IMR-90 (cell line): ENCODE results near the gene C14orf119. TPM values are rescaled to one million over a fixed set of nuclear protein-coding genes. Genes with fewer than 3 reads are reported as not detected.

ENCODE experiments used
- ATAC-seq: fragments of 200-7000 bp; cut with Tn5 transposase; 2 replicates; pipeline ENCODE4 v1.9.1; 2020; ENCODE audit warnings: low read depth, mild to moderate bottlenecking, moderate library complexity
- BruUV-seq: library from RNA; stranded (reverse); fragments of 400-500 nt; replicated peaks from 2 replicates; lab custom pipeline; 2021; lab: Mats Ljungman, UMichigan
- CTCF ChIA-PET: fragments of 300-600 bp; formaldehyde crosslinking; extraction: SDS; loops from one replicate; lab custom pipeline; 2021; ENCODE audit warnings: antibody characterized with exemption; lab: Yijun Ruan, JAX
- POLR2A ChIA-PET: fragments of 300-600 bp; sonication (Branson Sonifier 250); formaldehyde crosslinking; loops from one replicate; lab custom pipeline; 2022; ENCODE audit warnings: antibody characterized with exemption; ENCODE audit not compliant: unreplicated experiment; lab: Charles Lee
- DNase-seq: peaks from one replicate; pipeline ENCODE4 v3.0.0; 2013
- H2AFZ ChIP-seq: replicated peaks from 2 replicates; pipeline ENCODE3; 2013; ENCODE audit warnings: low read length, mild to moderate bottlenecking; ENCODE audit not compliant: poor library complexity
- H2AK5ac ChIP-seq: 2 replicates; pipeline ENCODE4 v1.6.1; 2013; ENCODE audit warnings: low read depth, low read length, inconsistent platforms
- H2AK9ac ChIP-seq: replicated peaks from 2 replicates; pipeline ENCODE3; 2013; ENCODE audit warnings: mild to moderate bottlenecking, low read depth, low read length, moderate library complexity; ENCODE audit not compliant: poor library complexity
- H2BK120ac ChIP-seq: 2 replicates; pipeline ENCODE4 v1.6.1; 2013; ENCODE audit warnings: low read depth, low read length, inconsistent platforms
- H2BK15ac ChIP-seq: 3 replicates; pipeline ENCODE4 v1.6.1; 2013; ENCODE audit warnings: low read depth, low read length, inconsistent platforms
- H2BK20ac ChIP-seq: 2 replicates; pipeline ENCODE4 v1.6.1; 2013; ENCODE audit warnings: low read depth, mild to moderate bottlenecking, inconsistent platforms, low read length, moderate library complexity
- H2BK5ac ChIP-seq: 2 replicates; pipeline ENCODE4 v1.6.1; 2013; ENCODE audit warnings: mild to moderate bottlenecking, low read depth, low read length, inconsistent platforms; ENCODE audit not compliant: poor library complexity, severe bottlenecking
- H3K14ac ChIP-seq: replicated peaks from 2 replicates; pipeline ENCODE4 v1.6.1; 2013; ENCODE audit warnings: low read depth, low read length, inconsistent platforms
- H3K18ac ChIP-seq: 2 replicates; pipeline ENCODE4 v1.6.1; 2013; ENCODE audit warnings: low read depth, low read length, control low read depth
- H3K23ac ChIP-seq: 2 replicates; pipeline ENCODE4 v1.6.1; 2013; ENCODE audit warnings: low read depth, low read length, inconsistent platforms
- H3K27ac ChIP-seq: 2 replicates; pipeline ENCODE4 v1.5.1; 2013; ENCODE audit warnings: mild to moderate bottlenecking, control low read depth, low read length; ENCODE audit not compliant: insufficient read depth
- H3K27me3 ChIP-seq: 2 replicates; pipeline ENCODE4 v1.6.1; 2013; ENCODE audit warnings: low read length; ENCODE audit not compliant: control insufficient read depth, insufficient read depth
- H3K36me3 ChIP-seq: 2 replicates; pipeline ENCODE4 v1.6.1; 2013; ENCODE audit warnings: low read length, mixed read lengths; ENCODE audit not compliant: control insufficient read depth, insufficient read depth
- H3K4ac ChIP-seq: 2 replicates; pipeline ENCODE4 v1.6.1; 2013; ENCODE audit warnings: low read depth, low read length, inconsistent platforms
- H3K4me1 ChIP-seq: 2 replicates; pipeline ENCODE4 v1.6.1; 2013; ENCODE audit warnings: low read length, mixed read lengths; ENCODE audit not compliant: control insufficient read depth, insufficient read depth
- H3K4me2 ChIP-seq: 2 replicates; pipeline ENCODE4 v1.6.1; 2013; ENCODE audit warnings: low read depth, mild to moderate bottlenecking, control low read depth, low read length, moderate library complexity
- H3K4me3 ChIP-seq: 2 replicates; pipeline ENCODE4 v1.5.1; 2013; ENCODE audit warnings: low read depth, mild to moderate bottlenecking, control low read depth, low read length, moderate library complexity; ENCODE audit not compliant: insufficient read depth
- H3K56ac ChIP-seq: 2 replicates; pipeline ENCODE4 v1.6.1; 2013; ENCODE audit warnings: low read length, inconsistent platforms; ENCODE audit not compliant: insufficient read depth; ENCODE audit errors: extremely low read depth
- H3K79me1 ChIP-seq, 2 experiments: 2 replicates each; pipeline ENCODE4 v1.6.1; 2013; ENCODE audit warnings: low read length in 2 of 2, inconsistent platforms in 1 of 2, low read depth in 1 of 2
- H3K9ac ChIP-seq: 2 replicates; pipeline ENCODE4 v1.6.1; 2013; ENCODE audit warnings: low read depth, low read length, control low read depth
- H3K9me1 ChIP-seq: 2 replicates; pipeline ENCODE4 v1.6.1; 2013; ENCODE audit warnings: low read length, inconsistent platforms; ENCODE audit not compliant: insufficient read depth
- H3K9me3 ChIP-seq: 2 replicates; pipeline ENCODE4 v1.6.1; 2013; ENCODE audit warnings: low read length; ENCODE audit not compliant: control insufficient read depth, insufficient read depth
- H4K20me1 ChIP-seq: 2 replicates; pipeline ENCODE4 v1.6.1; 2013; ENCODE audit warnings: low read length, inconsistent platforms; ENCODE audit not compliant: insufficient read depth
- H4K5ac ChIP-seq: 2 replicates; pipeline ENCODE4 v1.6.1; 2013; ENCODE audit warnings: mild to moderate bottlenecking, low read depth, low read length, control low read depth
- H4K8ac ChIP-seq, 2 experiments: 2 replicates each; pipeline ENCODE4 v1.6.1; 2013; ENCODE audit warnings: low read depth in 2 of 2, low read length in 2 of 2, control low read depth in 1 of 2, inconsistent platforms in 1 of 2
- H4K91ac ChIP-seq: 2 replicates; pipeline ENCODE4 v1.6.1; 2013; ENCODE audit warnings: low read depth, low read length, inconsistent platforms; ENCODE audit not compliant: insufficient read depth
- BHLHE40 ChIP-seq: fragments of 150-350 bp; IDR thresholded peaks from 2 replicates; pipeline ENCODE4 v1.6.1; 2016; ENCODE audit warnings: mild to moderate bottlenecking, low read depth, low read length
- CEBPB ChIP-seq: IDR thresholded peaks from 2 replicates; pipeline ENCODE4 v1.6.1; 2012; ENCODE audit warnings: low read depth, low read length, improper control_type of control experiment
- CHD1 ChIP-seq: IDR thresholded peaks from 2 replicates; pipeline ENCODE4 v1.6.1; 2012; ENCODE audit warnings: low read depth, low read length, improper control_type of control experiment
- ELK1 ChIP-seq: fragments of 150-350 bp; IDR thresholded peaks from 2 replicates; pipeline ENCODE4 v1.6.1; 2016; ENCODE audit warnings: low read depth, mild to moderate bottlenecking, low read length, moderate library complexity, borderline replicate concordance
- FOS ChIP-seq: fragments of 150-350 bp; IDR thresholded peaks from 2 replicates; pipeline ENCODE4 v1.6.1; 2016; ENCODE audit warnings: low read depth, low read length
- MAFK ChIP-seq: IDR thresholded peaks from 2 replicates; pipeline ENCODE4 v1.6.1; 2012; ENCODE audit warnings: low read depth, low read length, improper control_type of control experiment
- POLR2A ChIP-seq: IDR thresholded peaks from 2 replicates; pipeline ENCODE4 v1.6.1; 2012; ENCODE audit warnings: mild to moderate bottlenecking, low read depth, low read length
- RAD21 ChIP-seq: IDR thresholded peaks from 2 replicates; pipeline ENCODE4 v1.6.1; 2012; ENCODE audit warnings: low read length, improper control_type of control experiment
- RCOR1 ChIP-seq: IDR thresholded peaks from 2 replicates; pipeline ENCODE4 v1.6.1; 2012; ENCODE audit warnings: mild to moderate bottlenecking, low read length, improper control_type of control experiment; ENCODE audit not compliant: insufficient replicate concordance
- RFX5 ChIP-seq: IDR thresholded peaks from 2 replicates; pipeline ENCODE4 v1.8.0; 2012; ENCODE audit warnings: low read depth, mild to moderate bottlenecking, low read length, moderate library complexity
- SMC3 ChIP-seq: fragments of 150-350 bp; IDR thresholded peaks from 2 replicates; pipeline ENCODE4 v1.6.1; 2016; ENCODE audit warnings: low read depth, mild to moderate bottlenecking, antibody characterized with exemption, low read length, moderate library complexity
- USF2 ChIP-seq: fragments of 150-350 bp; IDR thresholded peaks from 2 replicates; pipeline ENCODE4 v1.6.1; 2017; ENCODE audit warnings: mild to moderate bottlenecking, antibody characterized with exemption, low read length, low read depth
- WGBS, 2 experiments: methylation state at CpG; one replicate each; pipeline versions ENCODE4 v1.1.5 to v1.1.7; 2013; ENCODE audit warnings: missing lambda C conversion rate in 2 of 2; ENCODE audit not compliant: insufficient read length in 1 of 2; ENCODE audit errors: extremely low coverage in 2 of 2; 5-methylcytosine and 5-hydroxymethylcytosine counted together
- dilution Hi-C: fragments of 300-500 bp; cut with HindIII; formaldehyde crosslinking; loops from one replicate; pipeline ENCODE4 v1.14.3; 2018; ENCODE audit warnings: low sequenced_read_pairs; ENCODE audit not compliant: unreplicated experiment
- in situ Hi-C: fragments of 300-500 bp; cut with MboI; formaldehyde crosslinking; loops from 3 replicates; pipeline ENCODE4 v1.14.3; 2019; ENCODE audit warnings: low sequenced_read_pairs, inconsistent platforms, mixed read lengths
- intact Hi-C: fragments of 100-400 bp; cut with micrococcal nuclease; formaldehyde crosslinking; loops from 2 replicates; pipeline ENCODE4 v1.10.0; 2022
- polyA plus RNA-seq, 3 experiments: library from polyadenylated mRNA; depleted of rRNA; stranded (reverse); fragments of >200 nt; gene quantifications; 2 replicates each; pipeline ENCODE4 v1.2.3, GENCODE V29; 2012; ENCODE audit warnings: low replicate concordance in 1 of 3
- total RNA-seq: library from RNA; depleted of rRNA; stranded (reverse); fragments of >200 nt; gene quantifications from 2 replicates; pipeline ENCODE4 v1.2.3, GENCODE V29; 2012

Gene C14orf119
- total and polyA plus RNA-seq, 2 of the 4 experiments (the other 2 are of a cell fraction), result 74.0 to 83.7 TPM

GRCh38 chr14:23091294-23092225 lies 3.7 kb upstream of the C14orf119 start (continued):
- TF ChIP-seq USF2, result no peak
- TF ChIP-seq POLR2A, result no peak

DNA sequence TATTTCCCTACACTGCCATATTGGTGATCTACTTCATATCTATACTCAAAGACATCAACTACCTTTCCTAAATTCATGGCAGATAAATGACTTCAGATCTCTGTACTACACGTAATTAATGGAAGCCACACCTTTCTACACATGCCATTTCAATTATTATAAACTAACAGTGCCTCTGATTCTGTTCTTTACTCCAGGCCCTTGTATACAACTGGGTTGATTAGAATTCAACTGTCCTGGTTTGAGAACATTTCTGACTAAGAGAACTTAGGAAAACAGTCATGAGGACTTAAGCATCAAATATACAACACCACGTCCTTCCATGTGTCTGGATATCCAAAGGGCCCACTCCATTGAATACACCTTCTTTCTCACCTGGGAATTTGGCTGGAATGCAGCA lies 2.2 kb upstream of the C14orf119 start:
- Histone ChIP-seq H3K14ac (0 out of 2 replicates have a peak overlapping the region, but pooled peaks have one; percentile 17), H3K27me3 (no peaks in the 10 kb centered on the region), H3K4me1 (peaks cover 3% of the 10 kb centered on the region; the same call in 1 of the 2 replicates), H3K18ac (no peak overlapping the region), H2BK120ac (no peak overlapping the region), H4K5ac (no peak overlapping the region), H3K56ac (no peak overlapping the region), H2BK5ac (no peak overlapping the region), H2BK15ac (no peak overlapping the region), H3K4ac (no peak overlapping the region), H3K4me2 (peak overlapping the region; percentile 99), H3K9ac (no peak overlapping the region), H3K79me1 (peaks cover 14 to 53% of the 10 kb centered on the region in 2 experiments), H2BK20ac (no peak overlapping the region), H3K9me3 (no peaks in the 10 kb centered on the region), H3K23ac (peak overlapping the region; percentile 58), H4K91ac (no peak overlapping the region), H3K36me3 (peaks cover 21% of the 10 kb centered on the region), H4K20me1 (peaks cover 34% of the 10 kb centered on the region; the same call in 1 of the 2 replicates), H2AFZ (no peak overlapping the region), H3K9me1 (peaks cover 7% of the 10 kb centered on the region; the same call in 1 of the 2 replicates), H3K4me3 (no peak overlapping the region), H3K27ac (no peak overlapping the region), H2AK9ac (no peak overlapping the region), H4K8ac (no peak overlapping the region), H2AK5ac (no peak overlapping the region)
- BruUV-seq, result TSS peak; percentile 44
- no peak for ATAC-seq
- ChIA-PET CTCF (interaction anchor here (1.8 kb wide), 1 partner anchor 24 kb away, joined by 13 read pairs; no protein-coding TSS in a partner anchor), POLR2A (no interaction called here)
- in situ Hi-C loops (loop anchor here (25.0 kb wide), 1 partner anchor 1044 kb away; the partner anchor contains the start of genes EMC9, FITM1, PSME1 and PSME2), intact Hi-C loops (no loop called here), dilution Hi-C loops (no loop called here)
- no CpG with 5 or more reads among the region's 2 CpGs for WGBS, 2 experiments
- no peak for DNase-seq
- no peak for TF ChIP-seq CHD1
- no peak for TF ChIP-seq RFX5
- TF ChIP-seq SMC3, result no peak
- TF ChIP-seq USF2, result no peak
- no peak for TF ChIP-seq POLR2A
- TF ChIP-seq RAD21, result no peak
- TF ChIP-seq ELK1, result no peak
- no peak for TF ChIP-seq CEBPB
- no peak for TF ChIP-seq FOS
- no peak for TF ChIP-seq MAFK
- no peak for TF ChIP-seq RCOR1
- TF ChIP-seq BHLHE40, result no peak
